HCT116 (cell line): ENCODE data around the gene MEGF10.

Experiments
- CTCF ChIP-seq, 3 experiments: fragments of 200-600 bp in 1 of 3; sonication (generic) in 1 of 3; IDR thresholded peaks in 2 of 3; conservative IDR thresholded peaks in 1 of 3; 2 replicates each; pipeline ENCODE4 v1.5.1; 2012 to 2017; ENCODE audit warnings: low read depth in 2 of 3, low read length in 2 of 3, antibody characterized with exemption in 1 of 3, borderline replicate concordance in 1 of 3, control low read depth in 1 of 3, mild to moderate bottlenecking in 1 of 3, mixed read lengths in 1 of 3, mixed run types in 1 of 3, moderate library complexity in 1 of 3; ENCODE audit not compliant: insufficient read depth in 1 of 3
- JUND ChIP-seq: IDR thresholded peaks from 2 replicates; pipeline ENCODE4 v1.6.1; 2012
- REST ChIP-seq: IDR thresholded peaks from 2 replicates; pipeline ENCODE4 v1.6.1; 2012; ENCODE audit warnings: low read depth
- SRF ChIP-seq: IDR thresholded peaks from 2 replicates; pipeline ENCODE4 v1.6.1; 2012; ENCODE audit warnings: low read depth

- TF ChIP-seq CTCF (IDR thresholded peaks at IDR 0.05 in 2 of 3, conservative IDR thresholded peaks at IDR 0.05 in 1 of 3; ENCODE audit: borderline replicate concordance in 1 of 3, insufficient read depth in 1 of 3, low read depth in 2 of 3, low read length in 2 of 3) (no peak), SRF (no peak), REST (no peak), JUND (no peak)
Measured at GRCh38 chr5:127294829-127295228, 4.2 kb downstream of the MEGF10 start.
